Endothelial cell of umbilical vein (primary cell): ENCODE measurements around the gene B4GALT5. TPM values are rescaled to one million over a fixed set of nuclear protein-coding genes. Genes with fewer than 3 reads are reported as not detected.

Experiments
- BruUV-seq: library from RNA; stranded (reverse); fragments of 400-500 nt; replicated peaks from 2 replicates; lab custom pipeline; 2021; lab: Mats Ljungman, UMichigan
- CTCF ChIA-PET: fragments of 300-600, 350-600 bp; sonication (Branson Sonifier 250); formaldehyde crosslinking; loops from one replicate; lab custom pipeline; 2021; ENCODE audit warnings: antibody characterized with exemption, inconsistent platforms; lab: Charles Lee
- POLR2A ChIA-PET: fragments of 300-600, 350-600 bp; sonication (Branson Sonifier 250); formaldehyde crosslinking; loops from one replicate; lab custom pipeline; 2021; ENCODE audit warnings: antibody characterized with exemption, inconsistent platforms; lab: Charles Lee
- DNase-seq: peaks from one replicate; pipeline ENCODE4 v3.0.0-alpha.2; 2011; ENCODE audit warnings: low read depth, low spot score
- FAIRE-seq: peaks from 2 replicates; lab custom pipeline; 2011; peaks lifted over from hg19 to GRCh38; lab: Jason Lieb, UNC
- H2AFZ ChIP-seq: 2 replicates; pipeline ENCODE4 v1.6.0; 2012; ENCODE audit warnings: low read depth, low read length, control low read depth, inconsistent platforms
- H3K27ac ChIP-seq: 2 replicates; pipeline ENCODE4 v1.5.1; 2011; ENCODE audit warnings: low read depth, mild to moderate bottlenecking, control low read depth, low read length, moderate library complexity; ENCODE audit not compliant: insufficient read depth
- H3K27me3 ChIP-seq, 2 experiments: 2 replicates each; pipeline versions ENCODE4 v1.6.0 to v1.6.1; 2011; ENCODE audit warnings: low read length in 2 of 2, mixed read lengths in 1 of 2; ENCODE audit not compliant: control insufficient read depth in 2 of 2, insufficient read depth in 2 of 2
- H3K36me3 ChIP-seq, 2 experiments: 2 replicates in 1 of 2; 3 replicates in 1 of 2; pipeline ENCODE4 v1.5.1; 2011; ENCODE audit warnings: low read length in 2 of 2, mild to moderate bottlenecking in 1 of 2, moderate library complexity in 1 of 2; ENCODE audit not compliant: control insufficient read depth in 2 of 2, insufficient read depth in 2 of 2; ENCODE audit errors: extremely low read depth in 1 of 2
- H3K4me1 ChIP-seq: 3 replicates; pipeline ENCODE4 v1.5.1; 2011; ENCODE audit warnings: mild to moderate bottlenecking, low read length; ENCODE audit not compliant: control insufficient read depth, insufficient read depth; ENCODE audit errors: extremely low read depth
- H3K4me2 ChIP-seq: 2 replicates; pipeline ENCODE4 v1.6.1; 2011; ENCODE audit warnings: low read length, control low read depth, mixed read lengths; ENCODE audit not compliant: insufficient read depth
- H3K4me3 ChIP-seq, 3 experiments: fragments of 200-600 bp in 1 of 3; sonication (generic), shearing (Covaris generic) in 1 of 3; replicated peaks in 1 of 3; 2 replicates each; pipeline ENCODE4 v1.5.1; 2011 to 2016; ENCODE audit warnings: control low read depth in 3 of 3, low read length in 3 of 3, mild to moderate bottlenecking in 2 of 3, inconsistent platforms in 1 of 3, low read depth in 1 of 3, moderate library complexity in 1 of 3; ENCODE audit not compliant: insufficient read depth in 1 of 3
- H3K79me2 ChIP-seq: 2 replicates; pipeline ENCODE4 v1.6.0; 2012; ENCODE audit warnings: low read length, inconsistent platforms; ENCODE audit not compliant: control insufficient read depth, insufficient read depth
- H3K9ac ChIP-seq: replicated peaks from 2 replicates; pipeline ENCODE3; 2011; ENCODE audit warnings: low read length, control low read depth; ENCODE audit not compliant: insufficient read depth; ENCODE audit errors: extremely low read depth
- H3K9me1 ChIP-seq: replicated peaks from 3 replicates; pipeline ENCODE4 v1.6.0; 2011; ENCODE audit warnings: mild to moderate bottlenecking, low read length; ENCODE audit not compliant: control insufficient read depth, insufficient read depth; ENCODE audit errors: extremely low read depth
- H3K9me3 ChIP-seq: replicated peaks from 2 replicates; pipeline ENCODE4 v1.5.1; 2012; ENCODE audit warnings: low read length, inconsistent platforms; ENCODE audit not compliant: control insufficient read depth, insufficient read depth
- H4K20me1 ChIP-seq: replicated peaks from 2 replicates; pipeline ENCODE3; 2011; ENCODE audit warnings: mild to moderate bottlenecking, low read length; ENCODE audit not compliant: control insufficient read depth, insufficient read depth; ENCODE audit errors: extremely low read depth
- CTCF ChIP-seq, 2 donors: IDR thresholded peaks; 1 replicate in 1 of 2; 2 replicates in 1 of 2; pipeline ENCODE4 v1.5.1; 2011; ENCODE audit warnings: low read length in 2 of 2, mild to moderate bottlenecking in 2 of 2, moderate library complexity in 2 of 2, control low read depth in 1 of 2, inconsistent platforms in 1 of 2, low read depth in 1 of 2; ENCODE audit not compliant: insufficient read depth in 1 of 2; ENCODE audit errors: extremely low read depth in 1 of 2
- EZH2 ChIP-seq: IDR thresholded peaks from 2 replicates; pipeline ENCODE4 v1.6.1; 2012; ENCODE audit warnings: borderline replicate concordance, low read depth, mild to moderate bottlenecking, moderate library complexity, low read length, inconsistent platforms; ENCODE audit not compliant: severe bottlenecking
- FOS ChIP-seq: IDR thresholded peaks from 2 replicates; pipeline ENCODE4 v1.6.1; 2011; ENCODE audit warnings: mild to moderate bottlenecking, low read length, moderate library complexity, borderline replicate concordance; ENCODE audit not compliant: insufficient read depth
- GATA2 ChIP-seq: IDR thresholded peaks from 2 replicates; pipeline ENCODE4 v1.7.0; 2011; ENCODE audit warnings: low read depth, mild to moderate bottlenecking, moderate library complexity, mixed read lengths, low read length; ENCODE audit not compliant: insufficient read length, insufficient read depth
- JUN ChIP-seq: IDR thresholded peaks from 2 replicates; pipeline ENCODE4 v1.6.1; 2011; ENCODE audit warnings: borderline replicate concordance, low read depth; ENCODE audit not compliant: insufficient read length, insufficient read depth
- MAX ChIP-seq: IDR thresholded peaks from 2 replicates; pipeline ENCODE4 v1.6.1; 2011; ENCODE audit not compliant: insufficient read depth, insufficient read length
- MYC ChIP-seq: IDR thresholded peaks from one replicate; pipeline ENCODE4 v1.6.1; 2011; ENCODE audit warnings: mild to moderate bottlenecking, low read depth, low read length
- POLR2A ChIP-seq: IDR thresholded peaks from 2 replicates; pipeline ENCODE4 v1.6.1; 2012; ENCODE audit warnings: low read depth, mild to moderate bottlenecking, control low read depth, low read length
- POLR2AphosphoS5 ChIP-seq: IDR thresholded peaks from 2 replicates; pipeline ENCODE4 v1.6.1; 2012; ENCODE audit warnings: low read depth, mild to moderate bottlenecking, control low read depth, low read length, moderate library complexity; ENCODE audit not compliant: insufficient read depth
- dilution Hi-C: fragments of 300-500 bp; cut with MboI; formaldehyde crosslinking; loops from one replicate; pipeline ENCODE4 v1.15.0; 2019; ENCODE audit warnings: low sequenced_read_pairs; ENCODE audit not compliant: extremely low pct_ligation_motif_present
- intact Hi-C: fragments of 100-400 bp; cut with micrococcal nuclease; formaldehyde crosslinking; loops from one replicate; pipeline ENCODE4 v1.10.0; 2022
- polyA plus RNA-seq, 4 experiments: library from polyadenylated mRNA; depleted of rRNA in 3 of 4; stranded (reverse) in 3 of 4; unstranded in 1 of 4; fragments of >200 nt; gene quantifications; 2 replicates each; pipeline versions ENCODE4 v1.2.1 to v1.2.3, GENCODE V29; 2011 to 2012; ENCODE audit warnings: missing spikeins in 1 of 4
- total RNA-seq: library from RNA; stranded (reverse); gene quantifications from 2 replicates; pipeline ENCODE4 v1.2.3, GENCODE V29; 2021

Gene B4GALT5
- total and polyA plus RNA-seq, 2 donors (not counting 3 experiments of a cell fraction or from before 2014, with no cell fraction given) = 54.4 to 70.1 TPM

- H3K36me3 ChIP-seq = no peaks in the 10 kb centered on the region
- ChIA-PET CTCF (interaction anchor here (1.2 kb wide), 1 partner anchor 8 kb away, joined by 3 read pairs; no protein-coding TSS in a partner anchor), POLR2A (no interaction called here)
- H3K9me3 ChIP-seq = no peaks in the 10 kb centered on the region
- no peaks in the 10 kb centered on the region for H3K27me3 ChIP-seq
- intact Hi-C loops = no loop called here
- no peak overlapping the region for H2AFZ ChIP-seq
- no peak overlapping the region for H3K9ac ChIP-seq
- no peaks in the 10 kb centered on the region for H3K9me1 ChIP-seq
- no peak overlapping the region for H3K4me2 ChIP-seq
- BruUV-seq = no TSS peak
- FAIRE-seq = no peak
- H3K79me2 ChIP-seq = peaks cover 94% of the 10 kb centered on the region
- no peak overlapping the region for H3K27ac ChIP-seq
- H3K4me3 ChIP-seq = no peak overlapping the region
- DNase-seq = no peak
- dilution Hi-C loops = no loop called here
- peaks cover 7% of the 10 kb centered on the region for H4K20me1 ChIP-seq
- TF ChIP-seq JUN = no peak
- TF ChIP-seq MAX = no peak
- TF ChIP-seq FOS = no peak
- no peak for TF ChIP-seq EZH2
- TF ChIP-seq MYC = no peak
- no peak for TF ChIP-seq CTCF (IDR thresholded peaks at IDR 0.05; ENCODE audit: extremely low read depth in 1 of 2, insufficient read depth in 1 of 2, low read depth in 1 of 2, low read length in 2 of 2)
- no peak for TF ChIP-seq POLR2A
- no peak for TF ChIP-seq GATA2
- TF ChIP-seq POLR2AphosphoS5 = no peak
- H3K4me1 ChIP-seq = peaks cover 30% of the 10 kb centered on the region
These were observed 8.3 kb downstream of the B4GALT5 start for GRCh38 chr20:49705358-49705757.
